ENCODE measurements around the gene RAB6B.

DNA sequence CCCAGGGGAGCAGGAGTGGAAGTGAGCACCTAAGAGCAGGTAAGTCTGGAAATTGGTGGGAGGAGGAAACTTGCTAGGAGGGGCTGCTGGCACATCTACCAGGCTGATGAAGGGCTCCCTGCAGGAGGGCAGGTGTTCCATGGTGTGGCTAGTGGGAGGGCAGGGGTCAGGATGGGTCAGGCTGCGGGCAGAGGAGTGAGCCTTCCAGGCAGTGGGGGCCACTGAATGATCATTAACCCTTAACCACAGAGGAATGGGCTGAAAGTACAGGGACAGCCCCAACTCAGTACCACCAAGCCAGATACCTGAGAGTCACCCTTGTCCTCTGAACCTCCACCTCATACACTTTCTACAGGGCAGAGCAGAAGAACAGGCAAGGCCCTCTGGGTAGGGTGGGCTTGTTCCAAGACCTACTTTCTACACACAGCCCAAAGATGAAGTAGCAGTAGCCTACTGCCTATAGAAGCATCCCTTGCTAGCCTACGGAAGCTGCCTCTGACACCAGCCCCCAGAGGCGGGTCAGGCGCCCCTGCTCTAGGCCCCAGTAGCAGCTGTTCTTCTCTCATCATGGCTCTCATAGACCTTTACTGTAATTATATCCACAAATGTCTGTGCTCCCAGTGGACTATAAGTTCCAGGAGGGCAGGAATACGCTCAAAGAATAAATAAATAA is 4.6 kb downstream of the RAB6B start:
- TF ChIP-seq, protein P1, sequence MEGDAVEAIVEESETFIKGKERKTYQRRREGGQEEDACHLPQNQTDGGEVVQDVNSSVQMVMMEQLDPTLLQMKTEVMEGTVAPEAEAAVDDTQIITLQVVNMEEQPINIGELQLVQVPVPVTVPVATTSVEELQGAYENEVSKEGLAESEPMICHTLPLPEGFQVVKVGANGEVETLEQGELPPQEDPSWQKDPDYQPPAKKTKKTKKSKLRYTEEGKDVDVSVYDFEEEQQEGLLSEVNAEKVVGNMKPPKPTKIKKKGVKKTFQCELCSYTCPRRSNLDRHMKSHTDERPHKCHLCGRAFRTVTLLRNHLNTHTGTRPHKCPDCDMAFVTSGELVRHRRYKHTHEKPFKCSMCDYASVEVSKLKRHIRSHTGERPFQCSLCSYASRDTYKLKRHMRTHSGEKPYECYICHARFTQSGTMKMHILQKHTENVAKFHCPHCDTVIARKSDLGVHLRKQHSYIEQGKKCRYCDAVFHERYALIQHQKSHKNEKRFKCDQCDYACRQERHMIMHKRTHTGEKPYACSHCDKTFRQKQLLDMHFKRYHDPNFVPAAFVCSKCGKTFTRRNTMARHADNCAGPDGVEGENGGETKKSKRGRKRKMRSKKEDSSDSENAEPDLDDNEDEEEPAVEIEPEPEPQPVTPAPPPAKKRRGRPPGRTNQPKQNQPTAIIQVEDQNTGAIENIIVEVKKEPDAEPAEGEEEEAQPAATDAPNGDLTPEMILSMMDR (IDR thresholded peaks at IDR 0.05) = no peak
- no peak for TF ChIP-seq POLR2A (IDR thresholded peaks at IDR 0.05)
